ENCODE measurements around the gene STK38. TPM values are rescaled to one million over a fixed set of nuclear protein-coding genes. Genes with fewer than 3 reads are reported as not detected.

Gene STK38
- total and polyA plus RNA-seq, 2 experiments from 2014 or later: 17.1 to 35.3 TPM

GRCh38 chr6:36542041-36542440 lies 5.2 kb downstream of the STK38 start:
- H3K4me1 ChIP-seq (ENCODE audit: low read depth): peaks cover 11% of the 10 kb centered on the region
- no peaks in the 10 kb centered on the region for H3K27me3 ChIP-seq
- H3K27ac ChIP-seq: no peak overlapping the region
- H3K36me3 ChIP-seq: peaks cover 12% of the 10 kb centered on the region
- no peaks in the 10 kb centered on the region for H3K9me3 ChIP-seq (ENCODE audit: low read depth)
- DNase-seq (ENCODE audit: low read depth in 1 of 2, low spot score in 1 of 2): no peak
- H3K4me3 ChIP-seq: no peak overlapping the region
- no peak for TF ChIP-seq CTCF (IDR thresholded peaks at IDR 0.05; ENCODE audit: low read depth, low read length)

DNA sequence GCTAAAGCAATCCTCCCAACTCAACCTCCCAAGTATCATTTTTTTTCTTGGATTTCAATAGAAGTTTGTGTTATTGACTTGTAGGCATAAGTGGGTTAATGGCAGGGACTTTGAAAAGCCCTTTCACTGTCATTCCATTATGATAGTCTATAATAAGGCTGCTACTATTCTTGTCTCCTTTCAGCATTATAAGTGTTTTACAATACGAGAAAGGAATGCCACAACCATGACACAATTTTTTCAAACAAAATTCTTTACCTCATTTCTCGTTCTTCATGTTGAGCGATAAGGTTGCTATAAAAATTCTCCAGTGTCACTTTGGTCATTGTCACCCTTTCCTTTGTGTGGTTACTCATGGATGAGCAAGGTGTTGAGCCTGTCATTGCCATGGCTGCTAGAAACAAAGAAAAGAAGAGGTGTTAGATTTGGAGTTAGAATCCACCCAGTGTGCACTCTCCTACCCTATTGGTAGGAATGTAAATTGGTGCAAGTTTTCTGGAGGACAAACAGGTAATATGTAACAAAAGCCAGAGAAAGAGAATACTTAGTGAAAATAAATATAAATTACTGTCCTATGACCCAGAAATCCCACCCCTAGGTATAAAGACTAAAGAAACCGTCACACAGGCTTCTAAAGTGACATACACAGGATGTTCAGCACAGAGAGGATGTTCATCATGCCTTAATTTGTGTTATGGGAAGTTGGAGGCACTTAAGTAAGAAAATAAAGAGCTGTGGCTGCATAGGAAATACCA lies 7.3 kb downstream of the STK38 start:
- no peaks in the 10 kb centered on the region for H3K4me1 ChIP-seq (ENCODE audit: low read depth)
- no peak for TF ChIP-seq CTCF (IDR thresholded peaks at IDR 0.05; ENCODE audit: low read depth, low read length)
- H3K27me3 ChIP-seq: no peaks in the 10 kb centered on the region
- no peaks in the 10 kb centered on the region for H3K9me3 ChIP-seq (ENCODE audit: low read depth)
- no peak for DNase-seq (ENCODE audit: low read depth in 1 of 2, low spot score in 1 of 2)
- H3K36me3 ChIP-seq: peaks cover 16% of the 10 kb centered on the region
- no peak overlapping the region for H3K27ac ChIP-seq
- no peak overlapping the region for H3K4me3 ChIP-seq

GRCh38 chr6:36536873-36537547 lies 10.3 kb downstream of the STK38 start:
- no peak for DNase-seq (ENCODE audit: low read depth in 1 of 2, low spot score in 1 of 2)
- peaks cover 16% of the 10 kb centered on the region for H3K36me3 ChIP-seq
- no peak for TF ChIP-seq CTCF (IDR thresholded peaks at IDR 0.05; ENCODE audit: low read depth, low read length)
- no peak overlapping the region for H3K4me3 ChIP-seq
- no peaks in the 10 kb centered on the region for H3K4me1 ChIP-seq (ENCODE audit: low read depth)
- H3K27me3 ChIP-seq: no peaks in the 10 kb centered on the region
- H3K9me3 ChIP-seq (ENCODE audit: low read depth): no peaks in the 10 kb centered on the region
- no peak overlapping the region for H3K27ac ChIP-seq

GRCh38 chr6:36533321-36533720 lies 14.0 kb downstream of the STK38 start:
- Histone ChIP-seq H3K4me1 (ENCODE audit: low read depth) (peaks cover 9% of the 10 kb centered on the region), H3K9me3 (ENCODE audit: low read depth) (no peaks in the 10 kb centered on the region), H3K4me3 (no peak overlapping the region), H3K27ac (no peak overlapping the region), H3K36me3 (peaks cover 6% of the 10 kb centered on the region), H3K27me3 (no peaks in the 10 kb centered on the region)
- TF ChIP-seq CTCF (IDR thresholded peaks at IDR 0.05; ENCODE audit: low read depth, low read length): no peak
- DNase-seq (ENCODE audit: low read depth in 1 of 2, low spot score in 1 of 2): no peak

- Histone ChIP-seq H3K9me3 (ENCODE audit: low read depth) (no peaks in the 10 kb centered on the region), H3K36me3 (peaks cover 34% of the 10 kb centered on the region), H3K27me3 (no peaks in the 10 kb centered on the region), H3K27ac (no peak overlapping the region), H3K4me1 (ENCODE audit: low read depth) (peaks cover 19% of the 10 kb centered on the region), H3K4me3 (no peak overlapping the region)
- peak in 1 of 2 donors; percentile 16 for DNase-seq (ENCODE audit: low read depth in 1 of 2, low spot score in 1 of 2)
- no peak for TF ChIP-seq CTCF (IDR thresholded peaks at IDR 0.05; ENCODE audit: low read depth, low read length)
Observed at GRCh38 chr6:36526066-36526465, 21.2 kb downstream of the STK38 start.
